ENCODE measurements around the gene THSD4. TPM values are rescaled to one million over a fixed set of nuclear protein-coding genes. Genes with fewer than 3 reads are reported as not detected.

Gene THSD4
- total and polyA plus RNA-seq, 2 of the 8 experiments (the other 6 are each of a cell fraction or from before 2014, with no cell fraction given): 2.5 to 6.2 TPM

DNA sequence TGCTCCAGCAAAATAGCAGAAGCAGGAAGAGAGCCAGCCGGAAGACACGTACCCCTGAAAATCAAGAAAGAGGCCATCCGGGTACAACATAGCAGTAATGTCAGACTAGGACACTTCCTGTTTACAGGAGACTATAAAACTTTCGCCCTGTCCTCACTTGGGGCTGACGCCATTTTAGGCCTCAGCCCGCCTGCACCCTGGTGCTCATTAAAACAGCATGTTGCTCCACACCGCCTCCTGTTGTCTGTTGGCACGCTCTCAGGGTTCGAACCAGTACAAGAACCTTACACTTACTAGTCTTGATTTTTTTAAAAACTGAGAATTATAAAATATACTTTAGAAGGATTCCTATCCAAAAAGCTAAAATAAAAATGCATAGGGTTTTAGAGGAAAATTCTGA, 535.3 kb downstream of the THSD4 start:
- H3K18ac ChIP-seq (ENCODE audit: extremely low read depth, low read length): no peak overlapping the region
- peaks cover 0 to 16% (median 5%) of the 10 kb centered on the region in 4 experiments; a peak in 4 of 7 replicates for H3K4me1 ChIP-seq (replicated peaks in 1 of 4; ENCODE audit: control insufficient read depth in 3 of 4, insufficient read depth in 4 of 4, low read length in 3 of 4)
- H3K27ac ChIP-seq (ENCODE audit: low read depth, low read length): no peak overlapping the region
- H3K23me2 ChIP-seq (ENCODE audit: low read depth, low read length): no peaks in the 10 kb centered on the region
- CTCF ChIA-PET (ENCODE audit: partially characterized antibody): interaction anchor here (0.7 to 10.1 kb wide), 26 partner anchors 10 to 744 kb away, joined by 3 to 122 read pairs (median 5); no protein-coding TSS in a partner anchor
- H3K4ac ChIP-seq (replicated peaks; ENCODE audit: insufficient read length, low read depth, low read length): no peak overlapping the region
- WGBS, 2 experiments (ENCODE audit: extremely low coverage in 1 of 2, insufficient coverage in 1 of 2, insufficient read length in 1 of 2, insufficient replicate concordance in 2 of 2, low coverage in 1 of 2, low lambda C conversion rate in 2 of 2, missing lambda C conversion rate in 1 of 2): 73% methylated on average over 8 of the region's 9 CpGs; no CpG with 5 or more reads in 1 of the 2 experiments
- no peak overlapping the region for H3K4me2 ChIP-seq (ENCODE audit: insufficient read depth in 1 of 2, low read depth in 2 of 2, low read length in 2 of 2)
- FAIRE-seq: no peak
- peaks cover 0 to 1% of the 10 kb centered on the region in 2 experiments for H4K20me1 ChIP-seq (replicated peaks in 1 of 2; ENCODE audit: control insufficient read depth in 1 of 2, insufficient read depth in 2 of 2, low read length in 2 of 2)
- H3K14ac ChIP-seq (ENCODE audit: insufficient read length): no peak overlapping the region
- no peak overlapping the region for H3K56ac ChIP-seq (replicated peaks; ENCODE audit: insufficient read length, low read depth, low read length)
- H3K9me3 ChIP-seq (ENCODE audit: insufficient read depth in 2 of 2, low read depth in 1 of 2, low read length in 1 of 2): no peaks in the 10 kb centered on the region
- H2BK20ac ChIP-seq (ENCODE audit: low read length): no peak overlapping the region
- no peaks in the 10 kb centered on the region for H3K36me3 ChIP-seq (ENCODE audit: control insufficient read depth in 2 of 4, insufficient read depth in 4 of 4, low read length in 3 of 4)
- H4K91ac ChIP-seq (replicated peaks; ENCODE audit: insufficient read length, low read length): no peak overlapping the region
- H2BK5ac ChIP-seq (ENCODE audit: low read depth, low read length): no peak overlapping the region
- no peak overlapping the region for H2BK120ac ChIP-seq (replicated peaks; ENCODE audit: low read depth, low read length)
- no peak for DNase-seq (ENCODE audit: low read depth in 1 of 2, low spot score in 2 of 2)
- no peak overlapping the region for H4K5ac ChIP-seq (ENCODE audit: insufficient read length, low read depth, low read length)
- no peaks in the 10 kb centered on the region for H3K79me2 ChIP-seq (ENCODE audit: control insufficient read depth in 1 of 2, insufficient read depth in 2 of 2, low read length in 2 of 2)
- no peak overlapping the region for H2BK12ac ChIP-seq (ENCODE audit: low read depth, low read length)
- H3K27me3 ChIP-seq (replicated peaks in 1 of 4; ENCODE audit: control insufficient read depth in 3 of 4, extremely low read depth in 1 of 4, insufficient read depth in 3 of 4, low read length in 3 of 4): no peaks in the 10 kb centered on the region
- no peak for TF ChIP-seq TAF7 (optimal IDR thresholded peaks at IDR 0.05; ENCODE audit: borderline replicate concordance, low read depth, low read length)
- TF ChIP-seq, protein P1, sequence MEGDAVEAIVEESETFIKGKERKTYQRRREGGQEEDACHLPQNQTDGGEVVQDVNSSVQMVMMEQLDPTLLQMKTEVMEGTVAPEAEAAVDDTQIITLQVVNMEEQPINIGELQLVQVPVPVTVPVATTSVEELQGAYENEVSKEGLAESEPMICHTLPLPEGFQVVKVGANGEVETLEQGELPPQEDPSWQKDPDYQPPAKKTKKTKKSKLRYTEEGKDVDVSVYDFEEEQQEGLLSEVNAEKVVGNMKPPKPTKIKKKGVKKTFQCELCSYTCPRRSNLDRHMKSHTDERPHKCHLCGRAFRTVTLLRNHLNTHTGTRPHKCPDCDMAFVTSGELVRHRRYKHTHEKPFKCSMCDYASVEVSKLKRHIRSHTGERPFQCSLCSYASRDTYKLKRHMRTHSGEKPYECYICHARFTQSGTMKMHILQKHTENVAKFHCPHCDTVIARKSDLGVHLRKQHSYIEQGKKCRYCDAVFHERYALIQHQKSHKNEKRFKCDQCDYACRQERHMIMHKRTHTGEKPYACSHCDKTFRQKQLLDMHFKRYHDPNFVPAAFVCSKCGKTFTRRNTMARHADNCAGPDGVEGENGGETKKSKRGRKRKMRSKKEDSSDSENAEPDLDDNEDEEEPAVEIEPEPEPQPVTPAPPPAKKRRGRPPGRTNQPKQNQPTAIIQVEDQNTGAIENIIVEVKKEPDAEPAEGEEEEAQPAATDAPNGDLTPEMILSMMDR (IDR thresholded peaks at IDR 0.05; ENCODE audit: control extremely low read depth in 1 of 3, insufficient read depth in 1 of 3, low read depth in 1 of 3, low read length in 3 of 3): peak in 2 of 3 experiments; percentile 19; a peak in 2 of 4 replicates
- TF ChIP-seq RAD21 (IDR thresholded peaks at IDR 0.05 in 1 of 2, conservative IDR thresholded peaks at IDR 0.05 in 1 of 2; ENCODE audit: low read depth in 2 of 2, low read length in 2 of 2): peak; percentile 8 to 30; a peak in 2 of 4 replicates
- 0 out of 2 replicates have a peak, but pooled peaks have one; percentile 21 for TF ChIP-seq YY1 (IDR thresholded peaks at IDR 0.05; ENCODE audit: low read depth, low read length)
- no peak overlapping the region for H3K23ac ChIP-seq (ENCODE audit: insufficient read length)
- H3K79me1 ChIP-seq (ENCODE audit: low read depth, low read length): no peaks in the 10 kb centered on the region
- H2AFZ ChIP-seq (ENCODE audit: low read length): no peak overlapping the region
- no peak overlapping the region for H3K9ac ChIP-seq (replicated peaks in 1 of 4; ENCODE audit: extremely low read depth in 1 of 4, low read depth in 3 of 4, low read length in 3 of 4)
- POLR2A ChIA-PET (ENCODE audit: partially characterized antibody): no interaction called here
- H2AK5ac ChIP-seq (ENCODE audit: low read depth, low read length): no peak overlapping the region
- no peak overlapping the region for H4K8ac ChIP-seq (ENCODE audit: extremely low read depth, insufficient read depth, low read length)
- no peak overlapping the region for H2BK15ac ChIP-seq (ENCODE audit: low read length)
- H3K4me3 ChIP-seq (ENCODE audit: extremely low read depth in 1 of 4, insufficient read depth in 2 of 4, low read depth in 3 of 4, low read length in 4 of 4): no peak overlapping the region

Data from H1 (cell line).